GM12873 (cell line): ENCODE measurements around the gene PGGT1B.

Experiments used
- CTCF ChIP-seq: IDR thresholded peaks from 2 replicates; pipeline ENCODE4 v1.5.1; 2012; ENCODE audit warnings: low read depth, mild to moderate bottlenecking, moderate library complexity, low read length, control low read depth; ENCODE audit not compliant: insufficient read depth; ENCODE audit errors: missing control alignments

PGGT1B gene

GRCh38 chr5:115181757-115182156 lies 80.9 kb downstream of the PGGT1B start:
- no peak for TF ChIP-seq CTCF

GRCh38 chr5:115180165-115180709 lies 82.4 kb downstream of the PGGT1B start:
- no peak for TF ChIP-seq CTCF

GRCh38 chr5:115179394-115180164 lies 83.1 kb downstream of the PGGT1B start:
- no peak for TF ChIP-seq CTCF

GRCh38 chr5:115179030-115179393 lies 83.7 kb downstream of the PGGT1B start:
- TF ChIP-seq CTCF = no peak

GRCh38 chr5:115170929-115171510 lies 91.7 kb downstream of the PGGT1B start:
- TF ChIP-seq CTCF = no peak

GRCh38 chr5:115170134-115170928 lies 92.3 kb downstream of the PGGT1B start:
- no peak for TF ChIP-seq CTCF
